Mesothelial cell of epicardium (in vitro differentiated cells): ENCODE results near the gene AS3MT. TPM values are rescaled to one million over a fixed set of nuclear protein-coding genes. Genes with fewer than 3 reads are reported as not detected.

Source experiments
- DNase-seq, 2 experiments: peaks; one replicate each; pipeline ENCODE4 v3.0.0; 2021; ENCODE audit warnings: low spot score in 2 of 2; ENCODE audit not compliant: unreplicated experiment in 2 of 2
- H3K27ac Mint-ChIP-seq: 2 replicates; pipeline ENCODE4 v1.8.0; 2021; ENCODE audit warnings: mixed read lengths
- H3K27me3 Mint-ChIP-seq: 2 replicates; pipeline ENCODE4 v1.8.0; 2021; ENCODE audit warnings: low read depth, mixed read lengths
- H3K36me3 Mint-ChIP-seq: 2 replicates; pipeline ENCODE4 v1.8.0; 2021; ENCODE audit warnings: mixed read lengths
- H3K4me1 Mint-ChIP-seq: 2 replicates; pipeline ENCODE4 v1.8.0; 2021; ENCODE audit warnings: mixed read lengths
- H3K4me3 Mint-ChIP-seq: 2 replicates; pipeline ENCODE4 v1.8.0; 2021; ENCODE audit warnings: mild to moderate bottlenecking, moderate library complexity, mixed read lengths
- H3K9me3 Mint-ChIP-seq: 2 replicates; pipeline ENCODE4 v1.8.0; 2021; ENCODE audit warnings: mixed read lengths
- CTCF ChIP-seq: fragments of 200-600 bp; sonication (generic); IDR thresholded peaks from one replicate; pipeline ENCODE4 v1.5.0; 2021; ENCODE audit warnings: antibody characterized with exemption; ENCODE audit not compliant: unreplicated experiment
- total RNA-seq: library from RNA; stranded (reverse); gene quantifications from 3 replicates; pipeline ENCODE4 v1.2.1, GENCODE V29; 2021

Gene AS3MT
- total RNA-seq, 1 donor from 2014 or later = 8.7 TPM

DNA sequence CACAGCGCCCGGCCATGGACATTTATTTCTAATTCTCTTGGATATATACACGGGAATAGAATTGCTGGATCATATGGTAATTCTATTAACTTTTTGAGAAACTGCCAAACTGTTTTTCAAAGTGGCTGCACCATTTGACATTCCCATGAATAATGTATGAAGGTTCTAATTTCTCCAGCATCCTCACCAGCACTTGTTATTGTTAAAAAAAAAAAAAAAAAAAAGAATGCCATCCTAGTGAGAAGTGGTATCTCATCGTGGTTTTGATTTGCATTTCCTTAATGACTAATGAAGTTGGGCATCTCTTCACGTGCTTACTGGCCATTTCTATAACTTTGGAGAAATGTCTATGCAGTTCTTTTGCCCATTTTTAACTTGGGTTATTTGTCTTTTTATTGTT is 62.4 kb downstream of the AS3MT start:
- Mint-ChIP-seq H3K4me1 (peaks cover 5% of the 10 kb centered on the region), H3K4me3 (no peak overlapping the region), H3K9me3 (peaks cover 17% of the 10 kb centered on the region), H3K27me3 (no peaks in the 10 kb centered on the region), H3K27ac (no peak overlapping the region), H3K36me3 (peaks cover 23% of the 10 kb centered on the region)
- no peak for DNase-seq
- no peak for TF ChIP-seq CTCF

- H3K27ac Mint-ChIP-seq = no peak overlapping the region
- peaks cover 5% of the 10 kb centered on the region for H3K4me1 Mint-ChIP-seq
- no peak overlapping the region for H3K4me3 Mint-ChIP-seq
- H3K9me3 Mint-ChIP-seq = peaks cover 13% of the 10 kb centered on the region
- H3K36me3 Mint-ChIP-seq = peaks cover 17% of the 10 kb centered on the region
- TF ChIP-seq CTCF = no peak
- no peak for DNase-seq
- no peaks in the 10 kb centered on the region for H3K27me3 Mint-ChIP-seq
These were observed 66.2 kb downstream of the AS3MT start for GRCh38 chr10:102935505-102935904.

- no peak overlapping the region for H3K4me3 Mint-ChIP-seq
- peaks cover 5% of the 10 kb centered on the region for H3K4me1 Mint-ChIP-seq
- no peaks in the 10 kb centered on the region for H3K27me3 Mint-ChIP-seq
- no peak for TF ChIP-seq CTCF
- DNase-seq = no peak
- H3K9me3 Mint-ChIP-seq = peaks cover 8% of the 10 kb centered on the region
- H3K36me3 Mint-ChIP-seq = peaks cover 12% of the 10 kb centered on the region
- H3K27ac Mint-ChIP-seq = no peak overlapping the region
These were observed 66.8 kb downstream of the AS3MT start for GRCh38 chr10:102935939-102936605.

- no peak for DNase-seq
- Mint-ChIP-seq H3K9me3 (no peaks in the 10 kb centered on the region), H3K27ac (no peak overlapping the region), H3K27me3 (no peaks in the 10 kb centered on the region), H3K4me1 (peaks cover 14% of the 10 kb centered on the region), H3K36me3 (no peaks in the 10 kb centered on the region), H3K4me3 (no peak overlapping the region)
- TF ChIP-seq CTCF = no peak
These were observed 72.1 kb downstream of the AS3MT start for GRCh38 chr10:102941401-102941800.

- DNase-seq = no peak
- Mint-ChIP-seq H3K27me3 (no peaks in the 10 kb centered on the region), H3K4me3 (no peak overlapping the region), H3K36me3 (no peaks in the 10 kb centered on the region), H3K9me3 (no peaks in the 10 kb centered on the region), H3K4me1 (peaks cover 18% of the 10 kb centered on the region), H3K27ac (no peak overlapping the region)
- no peak for TF ChIP-seq CTCF
These were observed 76.2 kb downstream of the AS3MT start for GRCh38 chr10:102945449-102945848.
